Karpas-422 (cell line): ENCODE measurements around the gene CHCHD1. TPM values are rescaled to one million over a fixed set of nuclear protein-coding genes. Genes with fewer than 3 reads are reported as not detected.
A peak's percentile ranks its signal among the peaks of the same experiment; 100 is the strongest.

Experiments
- DNase-seq: peaks from one replicate; pipeline ENCODE4 v3.0.0-alpha.2; 2015
- H2AFZ ChIP-seq: fragments of 200-600 bp; sonication (generic); 2 replicates; pipeline ENCODE4 v1.6.1; 2014; ENCODE audit warnings: antibody characterized with exemption, low read length, mixed read lengths
- H3K27ac ChIP-seq: fragments of 200-600 bp; sonication (generic); 2 replicates; pipeline ENCODE4 v1.5.1; 2014; ENCODE audit warnings: mild to moderate bottlenecking, low read length, moderate library complexity
- H3K27me3 ChIP-seq: fragments of 200-600 bp; sonication (generic); 2 replicates; pipeline ENCODE4 v1.6.1; 2014; ENCODE audit warnings: low read length, mixed read lengths
- H3K36me3 ChIP-seq: fragments of 200-600 bp; sonication (generic); 2 replicates; pipeline ENCODE4 v1.6.1; 2014; ENCODE audit warnings: low read length, mixed read lengths; ENCODE audit not compliant: insufficient read depth
- H3K4me1 ChIP-seq: fragments of 200-600 bp; sonication (generic); 2 replicates; pipeline ENCODE4 v1.6.1; 2014; ENCODE audit warnings: mild to moderate bottlenecking, low read length, mixed read lengths
- H3K4me2 ChIP-seq: fragments of 200-600 bp; sonication (generic); 2 replicates; pipeline ENCODE4 v1.6.1; 2014; ENCODE audit warnings: low read length, low read depth, mild to moderate bottlenecking; ENCODE audit not compliant: poor library complexity, severe bottlenecking
- H3K4me3 ChIP-seq: fragments of 200-600 bp; sonication (generic); 2 replicates; pipeline ENCODE4 v1.5.1; 2014; ENCODE audit warnings: mild to moderate bottlenecking, antibody characterized with exemption, low read length, mixed read lengths
- H3K79me2 ChIP-seq: fragments of 200-600 bp; sonication (generic); 2 replicates; pipeline ENCODE4 v1.6.1; 2014; ENCODE audit warnings: mild to moderate bottlenecking, low read length, mixed read lengths
- H3K9ac ChIP-seq: fragments of 200-600 bp; sonication (generic); 2 replicates; pipeline ENCODE4 v1.6.0; 2014; ENCODE audit warnings: low read length
- H3K9me2 ChIP-seq: fragments of 200-600 bp; sonication (generic), shearing (Covaris generic); replicated peaks from 2 replicates; pipeline ENCODE4 v1.6.0; 2014; ENCODE audit warnings: mild to moderate bottlenecking, low read length, moderate library complexity; ENCODE audit not compliant: insufficient read depth
- H3K9me3 ChIP-seq: fragments of 300-700, 200-600 bp; sonication (generic); 2 replicates; pipeline ENCODE4 v1.6.1; 2014; ENCODE audit warnings: low read length, mixed read lengths
- H4K20me1 ChIP-seq: fragments of 200-600 bp; sonication (generic); 2 replicates; pipeline ENCODE4 v1.6.1; 2014; ENCODE audit warnings: mild to moderate bottlenecking, antibody characterized with exemption, low read length, low read depth; ENCODE audit not compliant: insufficient read depth
- total RNA-seq: library from RNA; depleted of rRNA; stranded (reverse); fragments of >200 nt; shearing (Covaris generic); gene quantifications from 2 replicates; pipeline ENCODE4 v1.2.3, GENCODE V29; 2014; ENCODE audit warnings: low replicate concordance

Gene CHCHD1
- total RNA-seq, 1 experiment from 2014 or later, result 57.5 TPM

- Histone ChIP-seq H4K20me1 (no peaks in the 10 kb centered on the region), H2AFZ (peak overlapping the region; percentile 12)
Measured at GRCh38 chr10:73743327-73743904, 38.4 kb upstream of the CHCHD1 start.

GRCh38 chr10:73743905-73744663 lies 37.8 kb upstream of the CHCHD1 start, which contains the start of gene SEC24C:
Gene SEC24C (plus strand): TSS chr10:73744372. CDS start chr10:73746833, 2,461 bp downstream.
- peak within 1 kb of the TSS; percentile 86 for H3K4me3 ChIP-seq
- H3K27ac ChIP-seq, result peak within 1 kb of the TSS; percentile 67
- H3K36me3 ChIP-seq, result peaks cover 12% of the 10 kb centered on the region; the same call in 1 of the 2 replicates
- H3K4me1 ChIP-seq, result peaks cover 36% of the 10 kb centered on the region
- no peaks in the 10 kb centered on the region for H3K27me3 ChIP-seq
- peak within 1 kb of the TSS; percentile 95 for H3K4me2 ChIP-seq
- peak; percentile 98 for DNase-seq
- peak within 1 kb of the TSS; percentile 93 for H3K9ac ChIP-seq
- H4K20me1 ChIP-seq, result no peaks in the 10 kb centered on the region
- no peaks in the 10 kb centered on the region for H3K9me3 ChIP-seq
- H2AFZ ChIP-seq, result peak within 1 kb of the TSS; percentile 12
- H3K9me2 ChIP-seq, result no peaks in the 10 kb centered on the region
- H3K79me2 ChIP-seq, result peaks cover 55% of the 10 kb centered on the region

More at GRCh38 chr10:73743327-73743904, 38.4 kb upstream of the CHCHD1 start:
- Histone ChIP-seq H3K4me2 (peak overlapping the region; percentile 95), H3K9me3 (no peaks in the 10 kb centered on the region), H3K9ac (peak overlapping the region; percentile 93), H3K4me3 (peak overlapping the region; percentile 86), H3K27me3 (no peaks in the 10 kb centered on the region), H3K36me3 (peaks cover 9% of the 10 kb centered on the region; the same call in 1 of the 2 replicates), H3K27ac (peak overlapping the region; percentile 67), H3K9me2 (no peaks in the 10 kb centered on the region), H3K4me1 (peaks cover 36% of the 10 kb centered on the region), H3K79me2 (peaks cover 52% of the 10 kb centered on the region)
- DNase-seq, result no peak

- peak overlapping the region; percentile 93 for H3K9ac ChIP-seq
- peaks cover 58% of the 10 kb centered on the region for H3K79me2 ChIP-seq
- peak overlapping the region; percentile 86 for H3K4me3 ChIP-seq
- no peaks in the 10 kb centered on the region for H4K20me1 ChIP-seq
- no peaks in the 10 kb centered on the region for H3K9me3 ChIP-seq
- no peaks in the 10 kb centered on the region for H3K9me2 ChIP-seq
- peak; percentile 74 for DNase-seq
- peaks cover 14% of the 10 kb centered on the region; the same call in 1 of the 2 replicates for H3K36me3 ChIP-seq
- no peak overlapping the region; the same call in 1 of the 2 replicates for H2AFZ ChIP-seq
- no peaks in the 10 kb centered on the region for H3K27me3 ChIP-seq
- peak overlapping the region; percentile 67; the same call in 1 of the 2 replicates for H3K27ac ChIP-seq
- peaks cover 36% of the 10 kb centered on the region for H3K4me1 ChIP-seq
- H3K4me2 ChIP-seq, result peak overlapping the region; percentile 95
Measured at GRCh38 chr10:73744664-73744975, 37.2 kb upstream of the CHCHD1 start.

DNA sequence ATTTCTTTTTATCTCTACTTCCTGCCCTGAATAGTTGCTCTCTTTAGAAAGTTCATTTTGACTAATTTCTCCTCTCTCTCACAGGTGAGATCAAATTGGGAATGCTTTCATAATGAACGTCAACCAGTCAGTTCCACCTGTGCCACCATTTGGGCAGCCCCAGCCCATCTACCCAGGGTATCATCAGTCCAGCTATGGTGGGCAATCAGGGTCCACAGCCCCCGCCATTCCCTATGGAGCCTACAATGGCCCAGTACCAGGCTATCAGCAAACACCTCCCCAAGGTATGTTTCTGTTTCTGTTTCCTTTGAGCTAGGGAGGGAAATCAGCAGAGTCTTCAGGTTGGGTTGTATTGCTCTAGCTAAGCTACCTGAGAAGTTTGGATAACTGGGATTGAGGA lies 35.1 kb upstream of the CHCHD1 start:
- DNase-seq, result no peak
- Histone ChIP-seq H3K9me2 (no peaks in the 10 kb centered on the region), H3K4me3 (no peak overlapping the region), H3K4me2 (no peak overlapping the region), H3K4me1 (peaks cover 30% of the 10 kb centered on the region), H3K27ac (no peak overlapping the region), H3K27me3 (no peaks in the 10 kb centered on the region), H4K20me1 (no peaks in the 10 kb centered on the region), H3K79me2 (peaks cover 71% of the 10 kb centered on the region), H2AFZ (no peak overlapping the region), H3K36me3 (peaks cover 31% of the 10 kb centered on the region; the same call in 1 of the 2 replicates), H3K9ac (no peak overlapping the region), H3K9me3 (no peaks in the 10 kb centered on the region)

GRCh38 chr10:73750819-73751218 lies 31.0 kb upstream of the CHCHD1 start:
- Histone ChIP-seq H3K4me2 (no peak overlapping the region), H3K79me2 (peaks cover 41% of the 10 kb centered on the region), H3K27ac (no peak overlapping the region), H3K27me3 (no peaks in the 10 kb centered on the region), H3K9me2 (no peaks in the 10 kb centered on the region), H4K20me1 (no peaks in the 10 kb centered on the region), H3K9ac (no peak overlapping the region), H3K9me3 (no peaks in the 10 kb centered on the region), H3K36me3 (peaks cover 40% of the 10 kb centered on the region; the same call in 1 of the 2 replicates), H3K4me1 (peaks cover 2% of the 10 kb centered on the region; the same call in 1 of the 2 replicates), H2AFZ (no peak overlapping the region), H3K4me3 (no peak overlapping the region)
- no peak for DNase-seq

GRCh38 chr10:73756183-73756582 lies 25.7 kb upstream of the CHCHD1 start:
- H2AFZ ChIP-seq, result no peak overlapping the region

GRCh38 chr10:73758704-73759511 lies 22.9 kb upstream of the CHCHD1 start:
- no peak overlapping the region for H3K9ac ChIP-seq
- no peak overlapping the region for H2AFZ ChIP-seq
- peaks cover 31% of the 10 kb centered on the region for H3K36me3 ChIP-seq
- H3K4me2 ChIP-seq, result no peak overlapping the region
- no peak overlapping the region for H3K27ac ChIP-seq
- no peaks in the 10 kb centered on the region for H3K27me3 ChIP-seq
- H3K79me2 ChIP-seq, result peaks cover 25% of the 10 kb centered on the region
- H3K9me3 ChIP-seq, result no peaks in the 10 kb centered on the region
- peaks cover 13% of the 10 kb centered on the region for H3K4me1 ChIP-seq
- H4K20me1 ChIP-seq, result peaks cover 3% of the 10 kb centered on the region; the same call in 1 of the 2 replicates
- H3K9me2 ChIP-seq, result no peaks in the 10 kb centered on the region
- DNase-seq, result no peak
- no peak overlapping the region for H3K4me3 ChIP-seq

More at GRCh38 chr10:73756183-73756582, 25.7 kb upstream of the CHCHD1 start:
- Histone ChIP-seq H4K20me1 (peaks cover 3% of the 10 kb centered on the region; the same call in 1 of the 2 replicates), H3K4me2 (no peak overlapping the region), H3K36me3 (peaks cover 32% of the 10 kb centered on the region), H3K27ac (no peak overlapping the region), H3K9me2 (no peaks in the 10 kb centered on the region), H3K4me1 (peaks cover 9% of the 10 kb centered on the region), H3K4me3 (no peak overlapping the region), H3K9me3 (no peaks in the 10 kb centered on the region), H3K79me2 (peaks cover 32% of the 10 kb centered on the region), H3K9ac (no peak overlapping the region), H3K27me3 (no peaks in the 10 kb centered on the region)
- DNase-seq, result no peak
